K562 (cell line): ENCODE data around the gene TENM4. TPM values are rescaled to one million over a fixed set of nuclear protein-coding genes. Genes with fewer than 3 reads are reported as not detected.

ENCODE experiments used
- CBFA2T3 ChIP-seq: fragments of 450-650 bp; IDR thresholded peaks from 2 replicates; pipeline ENCODE4 v1.6.1; 2017
- CCNT2 ChIP-seq: IDR thresholded peaks from 2 replicates; pipeline ENCODE4 v1.6.1; 2011; ENCODE audit warnings: borderline replicate concordance, low read depth, mild to moderate bottlenecking, moderate library complexity, mixed read lengths, low read length; ENCODE audit not compliant: insufficient read length; ENCODE audit errors: extremely low read depth
- ETS2 ChIP-seq: IDR thresholded peaks from 2 replicates; pipeline ENCODE4 v1.6.1; 2016; ENCODE audit warnings: borderline replicate concordance, missing genetic modification characterization, mild to moderate bottlenecking, moderate library complexity, missing compliant biosample characterization; ENCODE audit not compliant: poor library complexity, severe bottlenecking
- EZH2 ChIP-seq: IDR thresholded peaks from 2 replicates; pipeline ENCODE4 v1.6.1; 2012; ENCODE audit warnings: low read depth, mild to moderate bottlenecking, inconsistent platforms, low read length, borderline replicate concordance
- HDAC6 ChIP-seq: IDR thresholded peaks from 2 replicates; pipeline ENCODE4 v1.6.1; 2012; ENCODE audit warnings: low read depth, mild to moderate bottlenecking, control low read depth, inconsistent platforms, low read length, moderate library complexity
- HDGF ChIP-seq: fragments of 450-650 bp; IDR thresholded peaks from 2 replicates; pipeline ENCODE4 v1.6.1; 2016
- KLF13 ChIP-seq: fragments of 450-650 bp; IDR thresholded peaks from 2 replicates; pipeline ENCODE4 v1.6.1; 2016; ENCODE audit warnings: missing genetic modification characterization, low read depth, mild to moderate bottlenecking, missing compliant biosample characterization, moderate library complexity, borderline replicate concordance
- MTA3 ChIP-seq: fragments of 450-650 bp; formaldehyde crosslinking; IDR thresholded peaks from 2 replicates; pipeline ENCODE4 v1.6.1; 2017; ENCODE audit warnings: mild to moderate bottlenecking, borderline replicate concordance
- NBN ChIP-seq: fragments of 450-650 bp; IDR thresholded peaks from 2 replicates; pipeline ENCODE4 v1.6.1; 2016; ENCODE audit warnings: low read depth, mild to moderate bottlenecking
- NCOA1 ChIP-seq: fragments of 450-650 bp; IDR thresholded peaks from 2 replicates; pipeline ENCODE4 v1.6.1; 2016; ENCODE audit warnings: low read depth
- SIN3A ChIP-seq, 2 experiments: fragments of 150-350 bp in 1 of 2; IDR thresholded peaks; 2 replicates each; pipeline ENCODE4 v1.6.1; 2011 to 2016; ENCODE audit warnings: borderline replicate concordance in 2 of 2, low read depth in 2 of 2, low read length in 2 of 2, mild to moderate bottlenecking in 2 of 2, moderate library complexity in 2 of 2; ENCODE audit not compliant: control insufficient read depth in 1 of 2
- ZFP30 ChIP-seq: fragments of 250-450 bp; sonication (Bioruptor Pico); IDR thresholded peaks from 2 replicates; pipeline ENCODE4 v1.8.0; 2022; ENCODE audit warnings: moderate library complexity, mild to moderate bottlenecking, inconsistent platforms, borderline replicate concordance
- ZNF12 ChIP-seq: sonication (generic); formaldehyde crosslinking; IDR thresholded peaks from 2 replicates; pipeline ENCODE4 v1.4.0; 2020; ENCODE audit warnings: mild to moderate bottlenecking, missing genetic modification reagents
- ZNF146 ChIP-seq: IDR thresholded peaks from one replicate; pipeline ENCODE4 v1.6.1; 2018; ENCODE audit warnings: missing compliant biosample characterization; ENCODE audit not compliant: unreplicated experiment
- ZNF232 ChIP-seq: sonication (generic); formaldehyde crosslinking; IDR thresholded peaks from 2 replicates; pipeline ENCODE4 v1.8.0; 2022; ENCODE audit warnings: mild to moderate bottlenecking, missing genetic modification reagents
- ZNF436 ChIP-seq: fragments of 250-450, 450-650 bp; sonication (Bioruptor Pico); formaldehyde crosslinking; IDR thresholded peaks from 2 replicates; pipeline ENCODE4 v1.7.0; 2020; ENCODE audit warnings: mild to moderate bottlenecking
- ZNF766 ChIP-seq: fragments of 200-800 bp; sonication (Bioruptor generic); conservative IDR thresholded peaks from 2 replicates; pipeline ENCODE4 v1.6.1; 2016; ENCODE audit warnings: missing genetic modification characterization, missing compliant biosample characterization
- ZNF79 ChIP-seq: fragments of 250-450 bp; sonication (Bioruptor Pico); IDR thresholded peaks from 2 replicates; pipeline ENCODE4 v1.4.0; 2020; ENCODE audit warnings: low read depth, mild to moderate bottlenecking, moderate library complexity
- polyA plus RNA-seq, 8 experiments: library from polyadenylated mRNA; depleted of rRNA in 4 of 8; stranded (reverse) in 5 of 8; unstranded in 3 of 8; fragments of >200 nt; fragmentation: Nextera tagmentation in 2 of 8; fragmentation: Illumina TruSeq in 1 of 8; extraction: Ambion mirVana in 2 of 8; extraction: Trizol in 1 of 8; gene quantifications; 2 replicates each; pipeline versions ENCODE4 v1.2.1 to v1.2.3, GENCODE V29; 2011 to 2014; ENCODE audit warnings: inconsistent platforms in 1 of 8, missing spikeins in 1 of 8
- total RNA-seq, 7 experiments: library from RNA; depleted of rRNA in 6 of 7; stranded (reverse); fragments of >200 nt in 6 of 7; fragmentation: Illumina TruSeq in 2 of 7; extraction: Trizol in 2 of 7; gene quantifications; 2 replicates each; pipeline versions ENCODE4 v1.2.1 to v1.2.3, GENCODE V29; 2011 to 2021; ENCODE audit warnings: low replicate concordance in 1 of 7
- TF ChIP-seq, protein P1 (sequence below): fragments of 450-650 bp; formaldehyde crosslinking; IDR thresholded peaks from 2 replicates; pipeline ENCODE4 v1.4.0; 2022; ENCODE audit warnings: missing genetic modification characterization
- TF ChIP-seq, protein P2 (sequence below): fragments of 450-650 bp; IDR thresholded peaks from 2 replicates; pipeline ENCODE4 v1.6.1; 2016; ENCODE audit warnings: borderline replicate concordance
- TF ChIP-seq, protein P3 (sequence below), 2 experiments: IDR thresholded peaks; 2 replicates each; pipeline ENCODE4 v1.6.1; 2011; ENCODE audit warnings: borderline replicate concordance in 1 of 2, control low read depth in 1 of 2, low read depth in 1 of 2, low read length in 1 of 2, mild to moderate bottlenecking in 1 of 2, mixed read lengths in 1 of 2, moderate library complexity in 1 of 2; ENCODE audit not compliant: insufficient read depth in 1 of 2, insufficient read length in 1 of 2, poor library complexity in 1 of 2, severe bottlenecking in 1 of 2; ENCODE audit errors: extremely low read depth in 1 of 2
- TF ChIP-seq, protein P4 (sequence below): fragments of 450-650 bp; formaldehyde crosslinking; IDR thresholded peaks from 2 replicates; pipeline ENCODE4 v1.4.0; 2020; ENCODE audit warnings: mild to moderate bottlenecking, mixed read lengths

The TENM4 gene
- total and polyA plus RNA-seq, 9 of the 15 experiments (the other 6 are each of a cell fraction or from before 2014, with no cell fraction given): 0.16 TPM; not detected in 8

DNA sequence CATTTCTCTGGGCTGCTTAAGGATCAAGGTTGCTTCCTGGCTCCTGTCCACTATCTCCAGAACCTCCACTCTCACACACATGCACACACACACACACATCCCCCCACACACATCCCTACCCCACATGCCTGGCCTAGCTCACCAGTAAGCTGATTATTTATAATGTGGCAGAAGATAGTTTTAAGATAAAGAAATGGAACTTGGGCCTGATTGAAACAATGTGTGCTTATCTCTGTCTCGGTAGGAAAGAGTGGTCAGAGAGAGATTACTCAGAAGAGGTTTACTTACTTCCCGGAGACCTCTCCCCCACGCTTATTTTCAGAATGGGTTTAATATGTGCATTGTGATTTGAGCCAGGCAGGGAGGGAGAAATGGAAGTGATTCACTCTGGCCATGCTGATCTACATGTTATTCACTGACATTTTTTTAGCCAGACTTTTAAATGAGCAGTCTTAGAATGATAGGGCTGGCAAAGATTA is 422.4 kb downstream of the TENM4 start (continued):
- no peak for TF ChIP-seq ZNF436 (CRISPR knock-in tag)
- no peak for TF ChIP-seq SIN3A (IDR thresholded peaks at IDR 0.05; ENCODE audit: borderline replicate concordance in 2 of 2, control insufficient read depth in 1 of 2, low read depth in 2 of 2, low read length in 2 of 2)
- TF ChIP-seq ZNF766 (CRISPR knock-in tag): no peak
- no peak for TF ChIP-seq ZNF146 (CRISPR knock-in tag)
- TF ChIP-seq MTA3: no peak
- no peak for TF ChIP-seq ZNF12 (CRISPR knock-in tag)
- no peak for TF ChIP-seq ETS2
- TF ChIP-seq HDAC6: no peak
- TF ChIP-seq ZNF232 (CRISPR knock-in tag): no peak
- TF ChIP-seq EZH2: no peak
- TF ChIP-seq KLF13 (tag): no peak
- TF ChIP-seq, protein P1, sequence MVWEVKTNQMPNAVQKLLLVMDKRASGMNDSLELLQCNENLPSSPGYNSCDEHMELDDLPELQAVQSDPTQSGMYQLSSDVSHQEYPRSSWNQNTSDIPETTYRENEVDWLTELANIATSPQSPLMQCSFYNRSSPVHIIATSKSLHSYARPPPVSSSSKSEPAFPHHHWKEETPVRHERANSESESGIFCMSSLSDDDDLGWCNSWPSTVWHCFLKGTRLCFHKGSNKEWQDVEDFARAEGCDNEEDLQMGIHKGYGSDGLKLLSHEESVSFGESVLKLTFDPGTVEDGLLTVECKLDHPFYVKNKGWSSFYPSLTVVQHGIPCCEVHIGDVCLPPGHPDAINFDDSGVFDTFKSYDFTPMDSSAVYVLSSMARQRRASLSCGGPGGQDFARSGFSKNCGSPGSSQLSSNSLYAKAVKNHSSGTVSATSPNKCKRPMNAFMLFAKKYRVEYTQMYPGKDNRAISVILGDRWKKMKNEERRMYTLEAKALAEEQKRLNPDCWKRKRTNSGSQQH: no peak
- TF ChIP-seq ZFP30: no peak
- TF ChIP-seq NBN: no peak
- TF ChIP-seq CCNT2: no peak
- TF ChIP-seq, protein P2, sequence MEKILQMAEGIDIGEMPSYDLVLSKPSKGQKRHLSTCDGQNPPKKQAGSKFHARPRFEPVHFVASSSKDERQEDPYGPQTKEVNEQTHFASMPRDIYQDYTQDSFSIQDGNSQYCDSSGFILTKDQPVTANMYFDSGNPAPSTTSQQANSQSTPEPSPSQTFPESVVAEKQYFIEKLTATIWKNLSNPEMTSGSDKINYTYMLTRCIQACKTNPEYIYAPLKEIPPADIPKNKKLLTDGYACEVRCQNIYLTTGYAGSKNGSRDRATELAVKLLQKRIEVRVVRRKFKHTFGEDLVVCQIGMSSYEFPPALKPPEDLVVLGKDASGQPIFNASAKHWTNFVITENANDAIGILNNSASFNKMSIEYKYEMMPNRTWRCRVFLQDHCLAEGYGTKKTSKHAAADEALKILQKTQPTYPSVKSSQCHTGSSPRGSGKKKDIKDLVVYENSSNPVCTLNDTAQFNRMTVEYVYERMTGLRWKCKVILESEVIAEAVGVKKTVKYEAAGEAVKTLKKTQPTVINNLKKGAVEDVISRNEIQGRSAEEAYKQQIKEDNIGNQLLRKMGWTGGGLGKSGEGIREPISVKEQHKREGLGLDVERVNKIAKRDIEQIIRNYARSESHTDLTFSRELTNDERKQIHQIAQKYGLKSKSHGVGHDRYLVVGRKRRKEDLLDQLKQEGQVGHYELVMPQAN: no peak
- no peak for TF ChIP-seq HDGF
- TF ChIP-seq NCOA1: no peak
- TF ChIP-seq, protein P3, sequence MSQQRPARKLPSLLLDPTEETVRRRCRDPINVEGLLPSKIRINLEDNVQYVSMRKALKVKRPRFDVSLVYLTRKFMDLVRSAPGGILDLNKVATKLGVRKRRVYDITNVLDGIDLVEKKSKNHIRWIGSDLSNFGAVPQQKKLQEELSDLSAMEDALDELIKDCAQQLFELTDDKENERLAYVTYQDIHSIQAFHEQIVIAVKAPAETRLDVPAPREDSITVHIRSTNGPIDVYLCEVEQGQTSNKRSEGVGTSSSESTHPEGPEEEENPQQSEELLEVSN (IDR thresholded peaks at IDR 0.05; ENCODE audit: borderline replicate concordance in 1 of 2, extremely low read depth in 1 of 2, insufficient read depth in 1 of 2, insufficient read length in 1 of 2, low read depth in 1 of 2, low read length in 1 of 2, poor library complexity in 1 of 2, severe bottlenecking in 1 of 2): no peak
- TF ChIP-seq ZNF79 (CRISPR knock-in tag): no peak
- TF ChIP-seq, protein P4, sequence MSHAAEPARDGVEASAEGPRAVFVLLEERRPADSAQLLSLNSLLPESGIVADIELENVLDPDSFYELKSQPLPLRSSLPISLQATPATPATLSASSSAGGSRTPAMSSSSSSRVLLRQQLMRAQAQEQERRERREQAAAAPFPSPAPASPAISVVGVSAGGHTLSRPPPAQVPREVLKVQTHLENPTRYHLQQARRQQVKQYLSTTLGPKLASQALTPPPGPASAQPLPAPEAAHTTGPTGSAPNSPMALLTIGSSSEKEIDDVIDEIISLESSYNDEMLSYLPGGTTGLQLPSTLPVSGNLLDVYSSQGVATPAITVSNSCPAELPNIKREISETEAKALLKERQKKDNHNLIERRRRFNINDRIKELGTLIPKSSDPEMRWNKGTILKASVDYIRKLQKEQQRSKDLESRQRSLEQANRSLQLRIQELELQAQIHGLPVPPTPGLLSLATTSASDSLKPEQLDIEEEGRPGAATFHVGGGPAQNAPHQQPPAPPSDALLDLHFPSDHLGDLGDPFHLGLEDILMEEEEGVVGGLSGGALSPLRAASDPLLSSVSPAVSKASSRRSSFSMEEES (CRISPR knock-in tag): no peak
- TF ChIP-seq CBFA2T3: peak; percentile 71
